HepG2 (cell line): ENCODE measurements around the gene CFAP61. TPM values are rescaled to one million over a fixed set of nuclear protein-coding genes. Genes with fewer than 3 reads are reported as not detected.

Experiments
- ATAC-seq: fragments of 200-7000 bp; cut with Tn5 transposase; 3 replicates; pipeline ENCODE4 v1.9.1; 2020; ENCODE audit warnings: mild to moderate bottlenecking, moderate library complexity
- BruUV-seq: library from RNA; stranded (reverse); fragments of 400-500 nt; replicated peaks from 2 replicates; lab custom pipeline; 2021; lab: Mats Ljungman, UMichigan
- CTCF ChIA-PET: fragments of 300-600 bp; formaldehyde crosslinking; extraction: SDS; loops from one replicate; lab custom pipeline; 2021; ENCODE audit warnings: low total read pairs, inconsistent platforms, low intra/inter-chr PET ratio; lab: Yijun Ruan, JAX
- POLR2A ChIA-PET: fragments of 350-600 bp; sonication (Branson Sonifier 250); formaldehyde crosslinking; loops from one replicate; lab custom pipeline; 2020; ENCODE audit warnings: antibody characterized with exemption, inconsistent platforms; lab: Yijun Ruan, JAX
- DNase-seq: peaks from one replicate; pipeline ENCODE4 v3.0.0-alpha.2; 2015; ENCODE audit warnings: low spot score
- FAIRE-seq: peaks from 3 replicates; lab custom pipeline; 2011; peaks lifted over from hg19 to GRCh38; lab: Jason Lieb, UNC
- H2AFZ ChIP-seq: one replicate; pipeline ENCODE4 v1.6.1; 2011; ENCODE audit warnings: low read length, inconsistent platforms
- H3K27ac ChIP-seq: fragments of 300-600 bp; 3 replicates; pipeline ENCODE4 v1.8.0; 2011; ENCODE audit warnings: mixed run types, mild to moderate bottlenecking, mixed read lengths, low read length, inconsistent platforms; ENCODE audit not compliant: insufficient read depth; ENCODE audit errors: extremely low read length
- H3K27me3 ChIP-seq, 2 experiments: fragments of 200-600 bp in 1 of 2; 2 replicates in 1 of 2; 3 replicates in 1 of 2; pipeline versions ENCODE4 v1.6.0 to v1.8.0; 2011; ENCODE audit warnings: low read length in 2 of 2, mild to moderate bottlenecking in 2 of 2, moderate library complexity in 2 of 2, inconsistent platforms in 1 of 2; ENCODE audit not compliant: insufficient read depth in 2 of 2, control insufficient read depth in 1 of 2
- H3K36me3 ChIP-seq, 2 experiments: fragments of 200-600 bp in 1 of 2; replicated peaks in 1 of 2; 2 replicates in 1 of 2; 3 replicates in 1 of 2; pipeline versions ENCODE4 v1.5.1 to v1.8.0; 2011; ENCODE audit warnings: low read length in 2 of 2, inconsistent platforms in 1 of 2; ENCODE audit not compliant: insufficient read depth in 2 of 2, control insufficient read depth in 1 of 2
- H3K4me1 ChIP-seq: 2 replicates; pipeline ENCODE4 v1.5.1; 2012; ENCODE audit warnings: low read length, inconsistent platforms; ENCODE audit not compliant: insufficient read depth
- H3K4me2 ChIP-seq: 2 replicates; pipeline ENCODE4 v1.6.0; 2011; ENCODE audit warnings: low read depth, low read length, inconsistent platforms
- H3K4me3 ChIP-seq, 3 experiments: fragments of 200-600 bp in 1 of 3; sonication (generic), shearing (Covaris generic) in 1 of 3; replicated peaks in 1 of 3; 2 replicates each; pipeline ENCODE4 v1.5.1; 2011 to 2016; ENCODE audit warnings: low read length in 3 of 3, inconsistent platforms in 2 of 3, low read depth in 2 of 3, mild to moderate bottlenecking in 2 of 3, control low read depth in 1 of 3, mixed read lengths in 1 of 3; ENCODE audit not compliant: insufficient read depth in 1 of 3
- H3K79me2 ChIP-seq: one replicate; pipeline ENCODE4 v1.6.1; 2011; ENCODE audit warnings: low read length, inconsistent platforms; ENCODE audit not compliant: insufficient read depth
- H3K9ac ChIP-seq: 2 replicates; pipeline ENCODE4 v1.6.0; 2011; ENCODE audit warnings: mild to moderate bottlenecking, low read depth, low read length, inconsistent platforms; ENCODE audit not compliant: insufficient read depth
- H3K9me3 ChIP-seq: 2 replicates; pipeline ENCODE4 v1.5.1; 2012; ENCODE audit warnings: mild to moderate bottlenecking, low read length
- H4K20me1 ChIP-seq: 2 replicates; pipeline ENCODE4 v1.6.0; 2011; ENCODE audit warnings: inconsistent platforms, mild to moderate bottlenecking, low read length, moderate library complexity; ENCODE audit not compliant: insufficient read depth
- CBFB ChIP-seq: sonication (generic); formaldehyde crosslinking; IDR thresholded peaks from 2 replicates; pipeline ENCODE4 v1.4.0; 2020; ENCODE audit warnings: missing genetic modification reagents
- DR1 ChIP-seq: sonication (generic); formaldehyde crosslinking; IDR thresholded peaks from 2 replicates; pipeline ENCODE4 v1.8.0; 2021; ENCODE audit warnings: mild to moderate bottlenecking, missing genetic modification reagents, inconsistent platforms
- ERF ChIP-seq: IDR thresholded peaks from 2 replicates; pipeline ENCODE4 v1.6.1; 2018; ENCODE audit warnings: missing biosample characterization, missing genetic modification reagents
- HMG20B ChIP-seq: conservative IDR thresholded peaks from 2 replicates; pipeline ENCODE4 v1.6.1; 2016; ENCODE audit warnings: missing genetic modification reagents, missing compliant biosample characterization
- MATR3 ChIP-seq: sonication (generic); formaldehyde crosslinking; IDR thresholded peaks from 2 replicates; pipeline ENCODE4 v1.4.0; 2020; ENCODE audit warnings: missing genetic modification reagents
- NRL ChIP-seq: sonication (generic); formaldehyde crosslinking; IDR thresholded peaks from 2 replicates; pipeline ENCODE4 v1.5.0; 2020; ENCODE audit warnings: missing genetic modification reagents, mild to moderate bottlenecking, moderate library complexity, borderline replicate concordance
- PAWR ChIP-seq: sonication (generic); formaldehyde crosslinking; IDR thresholded peaks from 2 replicates; pipeline ENCODE4 v1.4.0; 2020; ENCODE audit warnings: missing genetic modification reagents, mild to moderate bottlenecking, borderline replicate concordance
- RXRB ChIP-seq: IDR thresholded peaks from 2 replicates; pipeline ENCODE4 v1.6.1; 2016; ENCODE audit warnings: borderline replicate concordance, missing genetic modification reagents, missing compliant biosample characterization
- TRIM24 ChIP-seq: sonication (generic); formaldehyde crosslinking; IDR thresholded peaks from 2 replicates; pipeline ENCODE4 v1.8.0; 2022; ENCODE audit warnings: mild to moderate bottlenecking, missing genetic modification reagents
- ZBTB38 ChIP-seq: sonication (generic); formaldehyde crosslinking; IDR thresholded peaks from 2 replicates; pipeline ENCODE4 v1.5.1; 2020; ENCODE audit warnings: mild to moderate bottlenecking, missing genetic modification reagents
- ZBTB43 ChIP-seq: sonication (generic); formaldehyde crosslinking; conservative IDR thresholded peaks from 2 replicates; pipeline ENCODE4 v1.4.0; 2020; ENCODE audit warnings: missing genetic modification reagents
- ZBTB46 ChIP-seq: sonication (generic); formaldehyde crosslinking; IDR thresholded peaks from 2 replicates; pipeline ENCODE4 v1.4.0; 2020; ENCODE audit warnings: mild to moderate bottlenecking, missing genetic modification reagents, borderline replicate concordance
- ZFP82 ChIP-seq: sonication (generic); formaldehyde crosslinking; IDR thresholded peaks from 2 replicates; pipeline ENCODE4 v1.5.1; 2020; ENCODE audit warnings: mild to moderate bottlenecking, missing genetic modification reagents, borderline replicate concordance
- ZNF12 ChIP-seq: sonication (generic); formaldehyde crosslinking; IDR thresholded peaks from 2 replicates; pipeline ENCODE4 v1.5.0; 2020; ENCODE audit warnings: missing genetic modification reagents
- ZNF136 ChIP-seq: sonication (generic); formaldehyde crosslinking; IDR thresholded peaks from 2 replicates; pipeline ENCODE4 v1.8.1; 2022; ENCODE audit warnings: low read depth, mild to moderate bottlenecking, moderate library complexity, missing genetic modification reagents
- ZNF383 ChIP-seq: sonication (generic); formaldehyde crosslinking; IDR thresholded peaks from 2 replicates; pipeline ENCODE4 v1.4.0; 2020; ENCODE audit warnings: missing genetic modification reagents, mild to moderate bottlenecking, borderline replicate concordance
- ZNF672 ChIP-seq: sonication (generic); formaldehyde crosslinking; IDR thresholded peaks from 2 replicates; pipeline ENCODE4 v1.8.1; 2022; ENCODE audit warnings: missing genetic modification reagents
- ZNF768 ChIP-seq: sonication (generic); formaldehyde crosslinking; IDR thresholded peaks from 2 replicates; pipeline ENCODE4 v1.4.0; 2020; ENCODE audit warnings: missing genetic modification reagents
- WGBS: methylation state at CpG from one replicate; pipeline ENCODE4 v1.1.6; 2017; ENCODE audit warnings: low lambda C conversion rate; 5-methylcytosine and 5-hydroxymethylcytosine counted together
- in situ Hi-C: cut with HindIII; loops from 2 replicates; pipeline ENCODE4 v1.10.0; 2017; ENCODE audit warnings: low pct_unique_long_range_greater_than_20kb; ENCODE audit not compliant: extremely low pct_ligation_motif_present
- intact Hi-C: fragments of 100-400 bp; cut with micrococcal nuclease; formaldehyde crosslinking; loops from one replicate; pipeline ENCODE4 v1.10.0; 2022; ENCODE audit not compliant: unreplicated experiment
- polyA plus RNA-seq, 8 experiments: library from polyadenylated mRNA; depleted of rRNA in 3 of 8; stranded (reverse) in 7 of 8; unstranded in 1 of 8; fragments of >200 nt; fragmentation: Illumina TruSeq in 4 of 8; extraction: Trizol in 4 of 8; gene quantifications; 2 replicates each; pipeline versions ENCODE4 v1.2.1 to v1.2.3, GENCODE V29; 2011 to 2016; ENCODE audit warnings: low read depth in 4 of 8, missing spikeins in 1 of 8, mixed read lengths in 1 of 8; ENCODE audit not compliant: insufficient read depth in 1 of 8
- total RNA-seq, 5 experiments: library from RNA; depleted of rRNA; stranded (reverse); fragments of >200 nt; fragmentation: Illumina TruSeq; extraction: Trizol; gene quantifications; 2 replicates each; pipeline ENCODE4 v1.2.3, GENCODE V29; 2016; ENCODE audit warnings: low read depth in 1 of 5

CFAP61 gene
- total and polyA plus RNA-seq, 2 of the 13 experiments (the other 11 are each of a cell fraction or from before 2014, with no cell fraction given), result 0.27 TPM; not detected in 1

- Histone ChIP-seq H3K27me3 (peaks cover 7 to 26% of the 10 kb centered on the region in 2 experiments; a peak in 3 of 5 replicates), H3K4me1 (no peaks in the 10 kb centered on the region)
- WGBS, result 20% methylated on average over 7 of the region's 7 CpGs
- POLR2A ChIA-PET, result no interaction called here
- no peak for TF ChIP-seq ZNF136 (CRISPR knock-in tag)
- no peak for TF ChIP-seq MATR3
- no peak for TF ChIP-seq ERF (CRISPR knock-in tag)
- no peak for TF ChIP-seq PAWR (CRISPR knock-in tag)
- TF ChIP-seq ZNF12 (CRISPR knock-in tag), result no peak
- TF ChIP-seq TRIM24, result no peak
- TF ChIP-seq ZNF383, result no peak
- TF ChIP-seq ZFP82 (CRISPR knock-in tag), result no peak
- no peak for TF ChIP-seq ZNF768 (CRISPR knock-in tag)
- no peak for TF ChIP-seq ZBTB46
- TF ChIP-seq RXRB (CRISPR knock-in tag), result no peak
- TF ChIP-seq NRL (CRISPR knock-in tag), result no peak
- no peak for TF ChIP-seq HMG20B (CRISPR knock-in tag)
- TF ChIP-seq CBFB (CRISPR knock-in tag), result no peak
- no peak for TF ChIP-seq ZBTB43 (CRISPR knock-in tag)
- no peak for TF ChIP-seq ZNF672 (CRISPR knock-in tag)
- TF ChIP-seq ZBTB38, result no peak
- no peak for TF ChIP-seq DR1
- TF ChIP-seq, all 625 proteins: peak for 0
- Histone ChIP-seq H3K9ac (no peak overlapping the region), H3K79me2 (no peaks in the 10 kb centered on the region), H3K4me2 (no peak overlapping the region), H3K9me3 (no peaks in the 10 kb centered on the region), H2AFZ (no peak overlapping the region), H3K36me3 (no peaks in the 10 kb centered on the region), H4K20me1 (no peaks in the 10 kb centered on the region), H3K27ac (no peak overlapping the region), H3K4me3 (no peak overlapping the region)
- no TSS peak for BruUV-seq
- DNase-seq (no peak), ATAC-seq (peak; percentile 39; the same call in 2 of the 3 replicates), FAIRE-seq (no peak)
- in situ Hi-C loops (no loop called here), intact Hi-C loops (no loop called here)
- CTCF ChIA-PET, result no interaction called here
Measured at GRCh38 chr20:20343932-20344331, 291.6 kb downstream of the CFAP61 start.
